ENCODE results near the gene KSR1. TPM values are rescaled to one million over a fixed set of nuclear protein-coding genes. Genes with fewer than 3 reads are reported as not detected.
A peak's percentile ranks its signal among the peaks of the same experiment; 100 is the strongest.

KSR1 gene
- total and polyA plus RNA-seq, 2 of the 8 experiments (the other 6 are each of a cell fraction or from before 2014, with no cell fraction given): 14.1 to 34.7 TPM

DNA sequence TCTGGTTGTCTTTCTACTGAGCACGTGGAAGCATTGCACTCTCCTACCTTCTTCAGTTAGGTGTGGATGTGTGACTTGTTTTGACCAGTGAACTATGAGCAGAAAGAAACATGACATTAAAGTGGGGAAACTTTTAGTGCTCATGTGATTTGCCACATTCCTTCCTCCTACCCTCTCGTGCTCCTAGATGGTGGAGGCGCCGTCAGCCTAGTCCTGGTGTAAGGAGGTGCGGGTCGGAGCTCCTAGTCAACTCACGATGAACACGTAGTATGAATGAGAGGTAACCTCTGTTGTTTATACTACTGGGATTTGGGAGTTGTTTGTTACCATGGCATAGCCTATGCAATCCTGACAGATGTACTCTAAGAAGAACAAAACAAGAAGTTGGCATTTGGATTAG is 47.4 kb downstream of the KSR1 start:
- Histone ChIP-seq H3K79me1 (ENCODE audit: low read depth, low read length) (peaks cover 18% of the 10 kb centered on the region; the same call in 1 of the 2 replicates), H2BK12ac (ENCODE audit: low read depth, low read length) (no peak overlapping the region), H2BK5ac (ENCODE audit: low read depth, low read length) (no peak overlapping the region), H3K23ac (ENCODE audit: insufficient read length) (no peak overlapping the region), H3K23me2 (ENCODE audit: low read depth, low read length) (no peaks in the 10 kb centered on the region; the same call in 1 of the 2 replicates), H3K9ac (replicated peaks in 1 of 4; ENCODE audit: extremely low read depth in 1 of 4, low read depth in 3 of 4, low read length in 3 of 4) (no peak overlapping the region), H2BK15ac (ENCODE audit: low read length) (no peak overlapping the region), H2AK5ac (ENCODE audit: low read depth, low read length) (0 out of 2 replicates have a peak overlapping the region, but pooled peaks have one; percentile 60), H4K91ac (replicated peaks; ENCODE audit: insufficient read length, low read length) (no peak overlapping the region), H3K4ac (replicated peaks; ENCODE audit: insufficient read length, low read depth, low read length) (no peak overlapping the region), H2AFZ (ENCODE audit: low read length) (no peak overlapping the region), H3K27me3 (replicated peaks in 1 of 4; ENCODE audit: control insufficient read depth in 3 of 4, extremely low read depth in 1 of 4, insufficient read depth in 3 of 4, low read length in 3 of 4) (no peaks in the 10 kb centered on the region), H2BK120ac (replicated peaks; ENCODE audit: low read depth, low read length) (no peak overlapping the region), H3K36me3 (ENCODE audit: control insufficient read depth in 2 of 4, insufficient read depth in 4 of 4, low read length in 3 of 4) (peaks cover 0 to 5% (median 0%) of the 10 kb centered on the region in 4 experiments; a peak in 3 of 8 replicates), H4K8ac (ENCODE audit: extremely low read depth, insufficient read depth, low read length) (no peak overlapping the region), H3K18ac (ENCODE audit: extremely low read depth, low read length) (no peak overlapping the region), H3K14ac (ENCODE audit: insufficient read length) (no peak overlapping the region), H4K20me1 (replicated peaks in 1 of 2; ENCODE audit: control insufficient read depth in 1 of 2, insufficient read depth in 2 of 2, low read length in 2 of 2) (no peaks in the 10 kb centered on the region), H3K4me2 (ENCODE audit: insufficient read depth in 1 of 2, low read depth in 2 of 2, low read length in 2 of 2) (no peak overlapping the region), H2BK20ac (ENCODE audit: low read length) (0 out of 2 replicates have a peak overlapping the region, but pooled peaks have one; percentile 15), H3K4me3 (ENCODE audit: extremely low read depth in 1 of 4, insufficient read depth in 2 of 4, low read depth in 3 of 4, low read length in 4 of 4) (no peak overlapping the region), H3K79me2 (ENCODE audit: control insufficient read depth in 1 of 2, insufficient read depth in 2 of 2, low read length in 2 of 2) (peaks cover 4 to 78% of the 10 kb centered on the region in 2 experiments; a peak in 2 of 4 replicates), H3K56ac (replicated peaks; ENCODE audit: insufficient read length, low read depth, low read length) (no peak overlapping the region), H4K5ac (ENCODE audit: insufficient read length, low read depth, low read length) (no peak overlapping the region), H3K27ac (ENCODE audit: low read depth, low read length) (no peak overlapping the region), H3K4me1 (replicated peaks in 1 of 4; ENCODE audit: control insufficient read depth in 3 of 4, insufficient read depth in 4 of 4, low read length in 3 of 4) (peaks cover 11 to 26% (median 22%) of the 10 kb centered on the region in 4 experiments; a peak in 6 of 7 replicates), H3K9me3 (ENCODE audit: insufficient read depth in 2 of 2, low read depth in 1 of 2, low read length in 1 of 2) (peaks cover 21 to 24% of the 10 kb centered on the region in 2 experiments)
- POLR2A ChIA-PET (ENCODE audit: partially characterized antibody): no interaction called here
- DNase-seq (ENCODE audit: low read depth in 1 of 2, low spot score in 2 of 2) (no peak), FAIRE-seq (no peak)
- CTCF ChIA-PET (ENCODE audit: partially characterized antibody): interaction anchor here (1.5 kb wide), 1 partner anchor 31 kb away, joined by 5 read pairs; no protein-coding TSS in a partner anchor
- 97% methylated on average over 8 of the region's 8 CpGs; no CpG with 5 or more reads in 1 of the 2 experiments for WGBS, 2 experiments (ENCODE audit: extremely low coverage in 1 of 2, insufficient coverage in 1 of 2, insufficient read length in 1 of 2, insufficient replicate concordance in 2 of 2, low coverage in 1 of 2, low lambda C conversion rate in 2 of 2, missing lambda C conversion rate in 1 of 2)
- TF ChIP-seq EZH2 (IDR thresholded peaks at IDR 0.05; ENCODE audit: low read depth, low read length, severe bottlenecking) (no peak), SIX5 (IDR thresholded peaks at IDR 0.05; ENCODE audit: low read depth, low read length) (no peak), TCF12 (IDR thresholded peaks at IDR 0.05; ENCODE audit: low read depth, low read length) (no peak), TBP (IDR thresholded peaks at IDR 0.05; ENCODE audit: low read depth, low read length) (no peak), MAFK (IDR thresholded peaks at IDR 0.05; ENCODE audit: low read depth, low read length) (no peak), CTBP2 (IDR thresholded peaks at IDR 0.05; ENCODE audit: borderline replicate concordance, insufficient read depth, insufficient read length, low read length) (no peak), NRF1 (IDR thresholded peaks at IDR 0.05; ENCODE audit: low read depth, low read length) (no peak), HDAC6 (IDR thresholded peaks at IDR 0.05; ENCODE audit: low read depth, low read length) (no peak), E2F6 (IDR thresholded peaks at IDR 0.05) (no peak), RXRA (IDR thresholded peaks at IDR 0.05; ENCODE audit: insufficient read depth, low read depth, low read length) (no peak), POLR2A (IDR thresholded peaks at IDR 0.05; ENCODE audit: control extremely low read depth in 1 of 2, low read depth in 2 of 2, low read length in 2 of 2) (no peak), CBX8 (IDR thresholded peaks at IDR 0.05; ENCODE audit: borderline replicate concordance, low read depth, low read length) (no peak)
- TF ChIP-seq, protein P1, sequence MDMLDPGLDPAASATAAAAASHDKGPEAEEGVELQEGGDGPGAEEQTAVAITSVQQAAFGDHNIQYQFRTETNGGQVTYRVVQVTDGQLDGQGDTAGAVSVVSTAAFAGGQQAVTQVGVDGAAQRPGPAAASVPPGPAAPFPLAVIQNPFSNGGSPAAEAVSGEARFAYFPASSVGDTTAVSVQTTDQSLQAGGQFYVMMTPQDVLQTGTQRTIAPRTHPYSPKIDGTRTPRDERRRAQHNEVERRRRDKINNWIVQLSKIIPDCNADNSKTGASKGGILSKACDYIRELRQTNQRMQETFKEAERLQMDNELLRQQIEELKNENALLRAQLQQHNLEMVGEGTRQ (IDR thresholded peaks at IDR 0.05; ENCODE audit: low read length): no peak

Measured in H1 (cell line).